ENCODE measurements around the gene TNFAIP6. TPM values are rescaled to one million over a fixed set of nuclear protein-coding genes. Genes with fewer than 3 reads are reported as not detected.
"Not testable (repeated sequence)": the region's sequence is repeated elsewhere in the genome, so short reads cannot be mapped to it uniquely, and the experiment has no call there.

TNFAIP6 gene
- total RNA-seq, 1 experiment from 2014 or later: 0.11 TPM

- Mint-ChIP-seq H3K36me3 (peaks cover 14% of the 10 kb centered on the region), H3K4me1 (peaks cover 20% of the 10 kb centered on the region), H3K27me3 (ENCODE audit: low read depth) (no peaks in the 10 kb centered on the region; the same call in 1 of the 2 replicates), H3K4me3 (no peak overlapping the region), H3K27ac (no peak overlapping the region), H3K9me3 (peaks cover 24% of the 10 kb centered on the region)
- ATAC-seq (no peak), DNase-seq (ENCODE audit: low spot score) (no peak)
- POLR2A ChIA-PET: no interaction called here
- TF ChIP-seq, protein P1, sequence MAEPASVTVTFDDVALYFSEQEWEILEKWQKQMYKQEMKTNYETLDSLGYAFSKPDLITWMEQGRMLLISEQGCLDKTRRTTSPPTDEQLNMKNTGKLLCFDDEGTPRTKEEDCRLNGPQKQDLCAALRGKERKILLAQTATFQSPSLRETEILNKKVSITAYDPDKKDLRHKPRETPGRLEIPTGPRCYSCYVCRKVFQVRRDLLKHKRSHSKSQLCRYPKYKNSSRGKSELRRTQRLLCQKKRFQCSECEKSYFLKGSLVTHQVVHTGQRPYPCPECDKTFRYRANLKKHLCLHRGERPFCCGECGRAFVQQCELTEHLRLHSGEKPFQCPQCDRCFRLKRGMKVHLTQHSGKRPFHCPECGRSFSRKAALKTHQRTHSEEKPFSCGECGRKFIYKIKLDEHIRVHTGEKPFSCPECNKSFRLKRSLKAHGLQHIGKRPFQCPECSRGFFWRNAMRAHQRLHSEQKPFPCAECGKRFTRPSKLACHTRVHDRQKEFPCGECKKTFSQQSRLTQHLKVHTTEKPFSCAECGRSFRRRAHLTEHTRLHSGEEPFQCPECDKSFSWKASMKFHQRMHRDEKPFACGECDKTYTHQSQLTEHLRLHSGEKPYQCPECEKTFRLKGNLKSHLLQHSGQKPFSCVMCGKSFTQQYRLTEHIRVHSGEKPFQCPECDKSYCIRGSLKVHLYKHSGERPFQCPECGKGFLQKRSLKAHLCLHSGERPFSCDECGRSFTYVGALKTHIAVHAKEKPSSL (CRISPR knock-in tag; conservative IDR thresholded peaks at IDR 0.05): no peak
- no peak for TF ChIP-seq PREB (CRISPR knock-in tag; IDR thresholded peaks at IDR 0.05; ENCODE audit: borderline replicate concordance)
- TF ChIP-seq ARID4B (CRISPR knock-in tag; IDR thresholded peaks at IDR 0.05; ENCODE audit: borderline replicate concordance): no peak
- TF ChIP-seq ZNF121 (CRISPR knock-in tag; IDR thresholded peaks at IDR 0.05): 0 out of 2 replicates have a peak, but pooled peaks have one; percentile 55
- no peak for TF ChIP-seq ZNF512 (CRISPR knock-in tag; IDR thresholded peaks at IDR 0.05; ENCODE audit: borderline replicate concordance)
- TF ChIP-seq, protein P2, sequence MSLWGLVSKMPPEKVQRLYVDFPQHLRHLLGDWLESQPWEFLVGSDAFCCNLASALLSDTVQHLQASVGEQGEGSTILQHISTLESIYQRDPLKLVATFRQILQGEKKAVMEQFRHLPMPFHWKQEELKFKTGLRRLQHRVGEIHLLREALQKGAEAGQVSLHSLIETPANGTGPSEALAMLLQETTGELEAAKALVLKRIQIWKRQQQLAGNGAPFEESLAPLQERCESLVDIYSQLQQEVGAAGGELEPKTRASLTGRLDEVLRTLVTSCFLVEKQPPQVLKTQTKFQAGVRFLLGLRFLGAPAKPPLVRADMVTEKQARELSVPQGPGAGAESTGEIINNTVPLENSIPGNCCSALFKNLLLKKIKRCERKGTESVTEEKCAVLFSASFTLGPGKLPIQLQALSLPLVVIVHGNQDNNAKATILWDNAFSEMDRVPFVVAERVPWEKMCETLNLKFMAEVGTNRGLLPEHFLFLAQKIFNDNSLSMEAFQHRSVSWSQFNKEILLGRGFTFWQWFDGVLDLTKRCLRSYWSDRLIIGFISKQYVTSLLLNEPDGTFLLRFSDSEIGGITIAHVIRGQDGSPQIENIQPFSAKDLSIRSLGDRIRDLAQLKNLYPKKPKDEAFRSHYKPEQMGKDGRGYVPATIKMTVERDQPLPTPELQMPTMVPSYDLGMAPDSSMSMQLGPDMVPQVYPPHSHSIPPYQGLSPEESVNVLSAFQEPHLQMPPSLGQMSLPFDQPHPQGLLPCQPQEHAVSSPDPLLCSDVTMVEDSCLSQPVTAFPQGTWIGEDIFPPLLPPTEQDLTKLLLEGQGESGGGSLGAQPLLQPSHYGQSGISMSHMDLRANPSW (CRISPR knock-in tag; conservative IDR thresholded peaks at IDR 0.05; ENCODE audit: low read depth): no peak
- no peak for TF ChIP-seq SOX15 (CRISPR knock-in tag; IDR thresholded peaks at IDR 0.05)
- CTCF ChIA-PET: interaction anchor here (0.6 kb wide), 1 partner anchor 67 kb away, joined by 4 read pairs; no protein-coding TSS in a partner anchor
Observed at GRCh38 chr2:151343073-151343472, 14.3 kb upstream of the TNFAIP6 start.

DNA sequence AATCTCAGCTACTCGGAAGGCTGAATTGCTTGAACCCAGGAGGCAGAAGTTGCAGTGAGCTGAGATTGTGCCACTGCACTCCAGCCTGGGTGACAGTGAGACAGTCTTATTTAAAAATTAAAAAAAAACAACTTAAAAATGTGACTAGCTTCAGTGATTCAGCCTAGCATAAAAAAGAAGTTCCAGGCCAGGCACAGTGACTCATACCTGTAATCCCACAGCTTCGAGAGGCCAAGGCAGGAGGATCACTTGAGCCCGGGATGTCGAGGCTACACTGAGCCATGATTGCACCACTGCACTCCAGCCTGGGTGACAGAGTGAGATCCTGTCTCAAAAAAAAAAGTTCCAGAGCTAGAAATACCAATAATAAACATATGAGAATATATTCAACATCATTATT lies 13.2 kb upstream of the TNFAIP6 start:
- H3K27ac Mint-ChIP-seq; H3K27me3 Mint-ChIP-seq (ENCODE audit: low read depth); CTCF ChIA-PET; H3K4me3 Mint-ChIP-seq; POLR2A ChIA-PET; DNase-seq (ENCODE audit: low spot score); ATAC-seq: not testable (repeated sequence)
- peaks cover 14% of the 10 kb centered on the region for H3K36me3 Mint-ChIP-seq
- peaks cover 11% of the 10 kb centered on the region for H3K4me1 Mint-ChIP-seq
- H3K9me3 Mint-ChIP-seq: peaks cover 24% of the 10 kb centered on the region

- Mint-ChIP-seq H3K9me3 (peaks cover 24% of the 10 kb centered on the region), H3K27me3 (ENCODE audit: low read depth) (no peaks in the 10 kb centered on the region; the same call in 1 of the 2 replicates), H3K4me3 (no peak overlapping the region), H3K36me3 (peaks cover 14% of the 10 kb centered on the region), H3K4me1 (peaks cover 5% of the 10 kb centered on the region; the same call in 1 of the 2 replicates), H3K27ac (no peak overlapping the region)
- ATAC-seq (peak; percentile 18; the same call in 1 of the 2 replicates), DNase-seq (ENCODE audit: low spot score) (no peak)
- POLR2A ChIA-PET: no interaction called here
- no peak for TF ChIP-seq RORB (CRISPR knock-in tag; IDR thresholded peaks at IDR 0.05)
- TF ChIP-seq ZSCAN18 (CRISPR knock-in tag; IDR thresholded peaks at IDR 0.05): no peak
- TF ChIP-seq MYBL2 (CRISPR knock-in tag; IDR thresholded peaks at IDR 0.05): no peak
- TF ChIP-seq, protein P3, sequence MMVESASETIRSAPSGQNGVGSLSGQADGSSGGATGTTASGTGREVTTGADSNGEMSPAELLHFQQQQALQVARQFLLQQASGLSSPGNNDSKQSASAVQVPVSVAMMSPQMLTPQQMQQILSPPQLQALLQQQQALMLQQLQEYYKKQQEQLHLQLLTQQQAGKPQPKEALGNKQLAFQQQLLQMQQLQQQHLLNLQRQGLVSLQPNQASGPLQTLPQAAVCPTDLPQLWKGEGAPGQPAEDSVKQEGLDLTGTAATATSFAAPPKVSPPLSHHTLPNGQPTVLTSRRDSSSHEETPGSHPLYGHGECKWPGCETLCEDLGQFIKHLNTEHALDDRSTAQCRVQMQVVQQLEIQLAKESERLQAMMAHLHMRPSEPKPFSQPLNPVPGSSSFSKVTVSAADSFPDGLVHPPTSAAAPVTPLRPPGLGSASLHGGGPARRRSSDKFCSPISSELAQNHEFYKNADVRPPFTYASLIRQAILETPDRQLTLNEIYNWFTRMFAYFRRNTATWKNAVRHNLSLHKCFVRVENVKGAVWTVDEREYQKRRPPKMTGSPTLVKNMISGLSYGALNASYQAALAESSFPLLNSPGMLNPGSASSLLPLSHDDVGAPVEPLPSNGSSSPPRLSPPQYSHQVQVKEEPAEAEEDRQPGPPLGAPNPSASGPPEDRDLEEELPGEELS (CRISPR knock-in tag; IDR thresholded peaks at IDR 0.05): no peak
- TF ChIP-seq ZNF416 (CRISPR knock-in tag; IDR thresholded peaks at IDR 0.05): no peak
- CTCF ChIA-PET: interaction anchor here (0.6 kb wide), 2 partner anchors 56 to 65 kb away, joined by 3 to 4 read pairs; partner anchors contain the start of gene NMI
Observed at GRCh38 chr2:151344906-151345305, 12.5 kb upstream of the TNFAIP6 start.

All from WTC11 (cell line).